Epithelial cell of proximal tubule (primary cell): ENCODE results near the gene HOXD13. TPM values are rescaled to one million over a fixed set of nuclear protein-coding genes. Genes with fewer than 3 reads are reported as not detected.

Experiments
- DNase-seq: peaks from one replicate; pipeline ENCODE4 v3.0.0-alpha.2; 2011; ENCODE audit warnings: low read depth
- H3K4me3 ChIP-seq: 2 replicates; pipeline ENCODE4 v1.5.1; 2011; ENCODE audit warnings: low read depth, mild to moderate bottlenecking, low read length
- total RNA-seq: library from RNA; depleted of rRNA; stranded (reverse); fragments of >200 nt; gene quantifications from 2 replicates; pipeline ENCODE4 v1.2.3, GENCODE V29; 2015
- TF ChIP-seq, protein P1 (sequence below): conservative IDR thresholded peaks from 2 replicates; pipeline ENCODE4 v1.5.1; 2012; ENCODE audit warnings: low read depth, mild to moderate bottlenecking, low read length

HOXD13 gene
- not detected in 2 replicates for total RNA-seq

DNA sequence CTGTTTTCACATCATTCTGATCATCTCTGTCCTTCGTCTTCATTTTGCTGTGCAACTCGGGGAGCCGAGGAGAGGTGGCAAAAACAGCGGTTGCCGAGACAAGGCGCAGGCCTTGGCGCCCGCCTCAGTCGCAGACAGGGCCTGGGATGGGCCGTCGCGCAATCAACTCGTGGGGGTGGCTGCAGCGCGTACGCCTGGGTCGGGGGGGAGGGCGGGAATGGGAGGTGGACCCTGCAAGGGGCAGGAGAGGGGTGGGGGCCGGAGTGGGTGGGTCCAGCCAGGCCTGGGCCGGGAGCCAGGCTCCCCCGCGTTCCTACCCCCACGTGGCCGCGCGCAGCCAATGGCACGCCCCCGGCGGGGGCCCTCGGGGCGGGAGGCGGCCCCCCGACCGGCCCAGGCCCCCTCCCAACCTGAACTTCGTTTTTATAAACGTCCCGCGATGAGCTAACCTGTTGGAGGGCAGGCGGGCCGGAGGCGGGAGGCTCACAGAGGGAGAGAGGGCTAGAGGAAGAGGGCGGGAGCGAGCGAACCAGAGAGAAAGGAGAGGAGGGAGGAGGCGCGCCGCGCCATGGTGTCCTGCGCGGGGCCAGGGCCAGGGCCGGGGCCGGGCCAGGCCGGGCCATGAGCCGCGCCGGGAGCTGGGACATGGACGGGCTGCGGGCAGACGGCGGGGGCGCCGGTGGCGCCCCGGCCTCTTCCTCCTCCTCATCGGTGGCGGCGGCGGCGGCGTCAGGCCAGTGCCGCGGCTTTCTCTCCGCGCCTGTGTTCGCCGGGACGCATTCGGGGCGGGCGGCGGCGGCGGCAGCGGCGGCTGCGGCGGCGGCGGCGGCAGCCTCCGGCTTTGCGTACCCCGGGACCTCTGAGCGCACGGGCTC, at the start of gene HOXD13:
Gene HOXD13 (plus strand): TSS at position 452 of the 875 bp plus-strand sequence. CDS start 170 bp downstream, at position 622.
- TF ChIP-seq, protein P1, sequence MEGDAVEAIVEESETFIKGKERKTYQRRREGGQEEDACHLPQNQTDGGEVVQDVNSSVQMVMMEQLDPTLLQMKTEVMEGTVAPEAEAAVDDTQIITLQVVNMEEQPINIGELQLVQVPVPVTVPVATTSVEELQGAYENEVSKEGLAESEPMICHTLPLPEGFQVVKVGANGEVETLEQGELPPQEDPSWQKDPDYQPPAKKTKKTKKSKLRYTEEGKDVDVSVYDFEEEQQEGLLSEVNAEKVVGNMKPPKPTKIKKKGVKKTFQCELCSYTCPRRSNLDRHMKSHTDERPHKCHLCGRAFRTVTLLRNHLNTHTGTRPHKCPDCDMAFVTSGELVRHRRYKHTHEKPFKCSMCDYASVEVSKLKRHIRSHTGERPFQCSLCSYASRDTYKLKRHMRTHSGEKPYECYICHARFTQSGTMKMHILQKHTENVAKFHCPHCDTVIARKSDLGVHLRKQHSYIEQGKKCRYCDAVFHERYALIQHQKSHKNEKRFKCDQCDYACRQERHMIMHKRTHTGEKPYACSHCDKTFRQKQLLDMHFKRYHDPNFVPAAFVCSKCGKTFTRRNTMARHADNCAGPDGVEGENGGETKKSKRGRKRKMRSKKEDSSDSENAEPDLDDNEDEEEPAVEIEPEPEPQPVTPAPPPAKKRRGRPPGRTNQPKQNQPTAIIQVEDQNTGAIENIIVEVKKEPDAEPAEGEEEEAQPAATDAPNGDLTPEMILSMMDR: no peak
- no peak within 1 kb of the TSS for H3K4me3 ChIP-seq
- DNase-seq: no peak

- no peak for DNase-seq
- TF ChIP-seq, protein P1: no peak
- no peak overlapping the region for H3K4me3 ChIP-seq
Measured at GRCh38 chr2:176056406-176056805, 36.1 kb upstream of the HOXD13 start.

GRCh38 chr2:176063958-176064357, 28.6 kb upstream of the HOXD13 start:
- no peak overlapping the region for H3K4me3 ChIP-seq
- TF ChIP-seq, protein P1: no peak
- no peak for DNase-seq

DNA sequence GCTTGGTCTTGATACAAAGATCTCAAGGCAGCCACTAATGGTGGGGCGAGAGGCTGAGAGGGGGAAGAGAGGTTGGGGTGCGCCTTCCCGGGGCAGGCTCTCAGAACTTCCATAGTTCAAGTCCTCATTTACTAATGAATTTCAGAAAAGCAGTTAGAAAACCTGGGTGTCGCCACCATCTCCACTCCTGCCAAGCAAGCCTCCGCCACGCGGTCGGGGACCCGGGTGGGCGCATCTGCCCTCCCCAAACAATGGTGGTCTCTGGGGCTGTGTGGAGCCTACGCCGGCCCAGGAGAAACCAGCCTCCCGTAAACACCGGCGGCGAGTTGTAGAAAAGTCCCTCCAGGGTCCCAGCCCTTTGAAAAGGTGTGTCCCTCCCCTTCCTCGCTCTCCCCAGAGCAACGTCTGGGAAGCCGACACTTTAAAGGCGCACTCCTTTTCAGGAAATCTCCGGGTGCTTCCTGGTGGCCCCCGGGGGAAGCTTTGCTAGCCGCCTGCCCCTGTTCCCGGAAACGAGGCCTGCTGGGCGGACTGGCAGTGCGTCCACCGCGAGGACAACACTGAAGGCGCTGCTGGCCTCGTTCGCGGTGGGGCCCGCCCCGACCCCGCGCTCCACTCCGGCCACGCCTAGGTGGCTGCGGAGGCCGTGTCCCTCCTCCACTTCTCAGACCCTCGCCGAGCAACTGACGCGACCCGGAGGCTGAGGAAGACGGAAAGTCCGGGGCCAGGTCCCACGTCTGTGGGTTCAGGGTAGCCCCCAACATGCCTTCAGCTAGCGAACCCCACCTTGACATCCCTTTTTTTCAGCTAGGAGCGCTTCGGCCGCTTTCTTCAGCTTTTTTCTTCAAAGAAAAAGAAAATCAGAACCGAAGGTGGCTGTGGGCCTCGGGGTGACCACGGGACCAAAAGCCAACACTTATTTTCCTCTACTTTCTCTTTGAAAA, 25.6 kb upstream of the HOXD13 start:
- no peak for DNase-seq
- TF ChIP-seq, protein P1: no peak
- H3K4me3 ChIP-seq: peak overlapping the region; percentile 18

DNA sequence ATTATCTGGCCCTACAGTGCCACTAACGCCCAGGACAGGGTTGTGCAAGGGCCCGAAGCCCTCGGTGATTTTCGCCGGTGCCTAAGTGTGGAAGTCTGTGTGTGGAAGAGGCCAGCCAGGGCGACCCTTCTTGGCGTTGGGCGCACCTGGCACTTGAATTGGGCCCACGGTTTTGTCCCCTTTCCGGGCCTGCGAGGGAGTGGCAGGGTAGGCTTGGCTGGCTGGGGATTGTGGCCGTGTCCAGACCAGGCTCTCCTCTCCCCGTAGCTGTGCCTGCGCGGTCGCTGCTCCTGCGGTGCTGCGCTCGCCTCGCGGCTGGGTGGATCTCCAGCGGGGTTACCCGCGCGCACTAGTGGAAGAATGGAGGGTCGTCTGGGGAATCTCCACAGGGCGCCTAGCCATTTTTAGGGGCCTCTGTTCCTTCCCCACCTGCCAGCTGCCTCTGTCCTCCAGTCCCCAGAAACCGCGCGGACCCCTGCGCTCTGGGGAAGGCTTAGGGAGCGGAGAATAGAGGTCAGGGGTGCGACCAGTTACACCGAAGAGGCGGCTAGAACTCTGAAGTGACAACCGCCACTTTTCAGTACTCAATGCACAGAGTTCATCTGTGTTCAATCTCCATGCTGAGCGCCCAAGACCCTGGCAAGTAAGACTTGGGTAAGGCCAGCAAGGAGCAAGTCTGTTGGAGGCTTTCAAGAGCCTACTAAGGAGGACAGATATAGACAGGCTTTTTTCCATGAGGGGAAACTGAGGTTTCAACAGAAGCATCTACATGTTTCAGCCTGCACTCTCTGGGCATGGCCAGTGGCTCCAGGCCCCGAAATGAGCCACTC, 24.7 kb upstream of the HOXD13 start:
- DNase-seq: no peak
- peak overlapping the region; percentile 18 for H3K4me3 ChIP-seq
- TF ChIP-seq, protein P1: no peak

DNA sequence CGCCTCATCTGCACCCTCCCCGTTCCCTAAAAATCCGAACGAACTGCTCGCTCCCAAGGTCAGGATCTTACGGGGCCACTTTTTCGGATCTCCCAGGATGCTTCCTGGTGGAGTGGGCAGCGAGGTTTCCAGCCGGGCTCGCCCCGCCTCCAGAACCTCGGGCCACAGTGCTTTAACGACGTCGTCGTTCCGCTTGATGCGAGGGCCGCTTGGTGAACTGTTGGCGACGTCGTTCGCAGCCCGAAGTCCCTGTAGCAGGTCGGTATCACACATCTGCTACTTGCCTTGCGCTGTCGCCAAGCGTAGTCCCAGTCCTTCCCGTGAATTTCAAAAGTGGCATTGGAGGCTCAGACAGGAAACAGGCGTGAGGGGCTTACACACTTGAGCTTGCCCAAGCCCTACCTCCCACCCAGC, 24.1 kb upstream of the HOXD13 start:
- DNase-seq: no peak
- TF ChIP-seq, protein P1: no peak
- H3K4me3 ChIP-seq: no peak overlapping the region
